Gastroesophageal sphincter (tissue), 3 donors: ENCODE results near the gene TMEM106C.

Source experiments
- EP300 ChIP-seq: sonication (generic); formaldehyde crosslinking; IDR thresholded peaks from one replicate; pipeline ENCODE4 v1.6.1; 2017; ENCODE audit warnings: antibody characterized with exemption, mild to moderate bottlenecking
- POLR2A ChIP-seq, 2 donors: fragments of 450-650 bp; IDR thresholded peaks; one replicate each; pipeline ENCODE4 v1.6.1; 2017; ENCODE audit warnings: antibody characterized with exemption in 2 of 2, mild to moderate bottlenecking in 2 of 2, moderate library complexity in 1 of 2
- POLR2AphosphoS5 ChIP-seq: sonication (generic); formaldehyde crosslinking; IDR thresholded peaks from one replicate; pipeline ENCODE4 v1.6.1; 2017; ENCODE audit warnings: antibody characterized with exemption
- TF ChIP-seq, protein P1 (sequence below), 4 experiments: fragments of 200-600 bp in 2 of 4; fragments of 450-650 bp in 2 of 4; sonication (generic) in 1 of 4; IDR thresholded peaks; one replicate each; pipeline ENCODE4 v1.5.1; 2017 to 2019; ENCODE audit warnings: antibody characterized with exemption in 4 of 4, mild to moderate bottlenecking in 2 of 4, moderate library complexity in 2 of 4

DNA sequence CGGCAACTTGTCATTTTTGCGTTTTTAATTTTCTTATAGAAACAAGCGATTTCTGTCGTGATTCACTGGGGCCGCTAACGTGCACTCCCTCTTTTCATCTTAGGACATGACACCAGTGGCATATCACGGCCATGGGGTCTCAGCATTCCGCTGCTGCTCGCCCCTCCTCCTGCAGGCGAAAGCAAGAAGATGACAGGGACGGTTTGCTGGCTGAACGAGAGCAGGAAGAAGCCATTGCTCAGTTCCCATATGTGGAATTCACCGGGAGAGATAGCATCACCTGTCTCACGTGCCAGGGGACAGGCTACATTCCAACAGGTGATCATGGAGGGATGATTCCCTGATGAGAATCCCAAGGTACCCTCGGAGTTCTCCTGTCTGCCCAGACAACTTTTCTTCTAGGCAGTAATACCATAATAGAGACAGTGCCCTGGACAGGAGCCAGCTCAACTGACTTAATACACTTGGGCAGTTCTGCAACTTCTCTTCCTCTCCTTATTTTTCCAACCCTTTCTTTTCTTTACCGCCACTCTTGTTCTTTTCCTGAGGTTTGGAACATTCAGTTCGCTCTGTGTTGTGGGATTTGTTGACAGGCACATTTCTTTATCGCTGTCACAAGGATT, 821 bp downstream of the TMEM106C start:
- TF ChIP-seq POLR2A (IDR thresholded peaks at IDR 0.05) (no peak), POLR2AphosphoS5 (no peak), EP300 (no peak)
- TF ChIP-seq, protein P1, sequence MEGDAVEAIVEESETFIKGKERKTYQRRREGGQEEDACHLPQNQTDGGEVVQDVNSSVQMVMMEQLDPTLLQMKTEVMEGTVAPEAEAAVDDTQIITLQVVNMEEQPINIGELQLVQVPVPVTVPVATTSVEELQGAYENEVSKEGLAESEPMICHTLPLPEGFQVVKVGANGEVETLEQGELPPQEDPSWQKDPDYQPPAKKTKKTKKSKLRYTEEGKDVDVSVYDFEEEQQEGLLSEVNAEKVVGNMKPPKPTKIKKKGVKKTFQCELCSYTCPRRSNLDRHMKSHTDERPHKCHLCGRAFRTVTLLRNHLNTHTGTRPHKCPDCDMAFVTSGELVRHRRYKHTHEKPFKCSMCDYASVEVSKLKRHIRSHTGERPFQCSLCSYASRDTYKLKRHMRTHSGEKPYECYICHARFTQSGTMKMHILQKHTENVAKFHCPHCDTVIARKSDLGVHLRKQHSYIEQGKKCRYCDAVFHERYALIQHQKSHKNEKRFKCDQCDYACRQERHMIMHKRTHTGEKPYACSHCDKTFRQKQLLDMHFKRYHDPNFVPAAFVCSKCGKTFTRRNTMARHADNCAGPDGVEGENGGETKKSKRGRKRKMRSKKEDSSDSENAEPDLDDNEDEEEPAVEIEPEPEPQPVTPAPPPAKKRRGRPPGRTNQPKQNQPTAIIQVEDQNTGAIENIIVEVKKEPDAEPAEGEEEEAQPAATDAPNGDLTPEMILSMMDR (IDR thresholded peaks at IDR 0.05), result no peak
